ENCODE data around the gene TMEM220. TPM values are rescaled to one million over a fixed set of nuclear protein-coding genes. Genes with fewer than 3 reads are reported as not detected.

The TMEM220 gene
- total RNA-seq, 1 experiment from 2014 or later, result 0.24 TPM

DNA sequence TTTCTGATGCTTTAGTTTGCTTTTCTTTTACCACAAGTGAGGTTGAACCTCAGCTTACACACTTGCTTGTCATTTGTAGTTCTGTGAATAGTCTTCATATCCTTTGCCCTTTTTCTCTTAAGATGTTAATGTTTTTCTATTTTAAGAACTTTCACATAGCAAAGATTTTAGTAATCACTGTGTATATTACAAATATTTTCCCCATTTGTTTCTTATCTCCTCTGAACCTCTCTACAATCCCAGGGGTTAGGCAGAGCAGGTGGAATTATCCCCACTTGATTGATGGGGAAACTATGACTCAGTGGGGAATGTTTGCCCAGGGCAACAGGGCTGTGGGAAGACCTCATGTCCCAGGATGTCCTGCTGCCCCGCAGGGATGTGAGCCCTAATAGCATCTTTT lies 61.0 kb downstream of the TMEM220 start:
- peak; percentile 10 for DNase-seq (ENCODE audit: low read depth)

GRCh38 chr17:10666906-10667305 lies 62.9 kb downstream of the TMEM220 start:
- DNase-seq (ENCODE audit: low read depth), result no peak

DNA sequence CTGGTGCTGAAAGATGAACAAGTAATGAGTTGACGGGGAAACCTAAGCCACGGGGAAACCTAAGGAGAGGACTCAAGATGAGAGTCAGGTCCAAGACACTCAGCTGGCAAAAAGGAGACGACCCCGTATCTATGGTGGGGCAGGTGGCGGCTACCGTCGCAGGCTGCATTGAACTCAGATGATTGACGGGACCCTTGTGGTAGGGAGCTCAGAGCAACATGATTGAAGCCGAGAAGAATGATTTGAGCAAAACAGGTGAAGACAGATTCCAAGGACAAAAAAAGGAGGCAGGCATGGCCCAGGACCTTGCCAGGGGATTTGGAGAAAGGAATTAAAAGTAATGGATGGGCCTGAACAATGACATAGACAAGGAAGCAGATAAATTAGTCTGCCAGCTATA lies 65.3 kb downstream of the TMEM220 start:
- no peak for DNase-seq (ENCODE audit: low read depth)

Other genes with a start within 250 kb of the TMEM220 start
- gene MYH1, start 211.5 kb downstream of the TMEM220 start, total RNA-seq (2014; rRNA removed; shearing (Covaris generic)), result not detected in 2 replicates
- gene MYH2, start 180.4 kb downstream of the TMEM220 start, total RNA-seq (2014; rRNA removed; shearing (Covaris generic)), result 0.03 TPM in 1 of 2 replicates, not detected in the other
- 0.66 and 0.97 TPM in 2 replicates for gene MYH3, start 72.7 kb downstream of the TMEM220 start, total RNA-seq (2014; rRNA removed; shearing (Covaris generic))
- 78.5 and 118 TPM in 2 replicates for gene SCO1, start 32.5 kb downstream of the TMEM220 start, total RNA-seq (2014; rRNA removed; shearing (Covaris generic))
- gene ADPRM, start 32.4 kb downstream of the TMEM220 start, total RNA-seq (2014; rRNA removed; shearing (Covaris generic)), result 10.1 and 10.2 TPM in 2 replicates
- not detected in 2 replicates for gene TMEM238L, start 74.1 kb upstream of the TMEM220 start, total RNA-seq (2014; rRNA removed; shearing (Covaris generic))
- not detected in 2 replicates for gene PIRT, start 108.1 kb upstream of the TMEM220 start, total RNA-seq (2014; rRNA removed; shearing (Covaris generic))

Measured in HT1080 (cell line).